Fibroblast of skin of right quadriceps (primary cell): ENCODE measurements around the gene LHX3.
"Not testable (repeated sequence)": the region's sequence is repeated elsewhere in the genome, so short reads cannot be mapped to it uniquely, and the experiment has no call there.

Source experiments
- DNase-seq: peaks from one replicate; pipeline ENCODE4 v3.0.0-alpha.2; 2013

The LHX3 gene

DNA sequence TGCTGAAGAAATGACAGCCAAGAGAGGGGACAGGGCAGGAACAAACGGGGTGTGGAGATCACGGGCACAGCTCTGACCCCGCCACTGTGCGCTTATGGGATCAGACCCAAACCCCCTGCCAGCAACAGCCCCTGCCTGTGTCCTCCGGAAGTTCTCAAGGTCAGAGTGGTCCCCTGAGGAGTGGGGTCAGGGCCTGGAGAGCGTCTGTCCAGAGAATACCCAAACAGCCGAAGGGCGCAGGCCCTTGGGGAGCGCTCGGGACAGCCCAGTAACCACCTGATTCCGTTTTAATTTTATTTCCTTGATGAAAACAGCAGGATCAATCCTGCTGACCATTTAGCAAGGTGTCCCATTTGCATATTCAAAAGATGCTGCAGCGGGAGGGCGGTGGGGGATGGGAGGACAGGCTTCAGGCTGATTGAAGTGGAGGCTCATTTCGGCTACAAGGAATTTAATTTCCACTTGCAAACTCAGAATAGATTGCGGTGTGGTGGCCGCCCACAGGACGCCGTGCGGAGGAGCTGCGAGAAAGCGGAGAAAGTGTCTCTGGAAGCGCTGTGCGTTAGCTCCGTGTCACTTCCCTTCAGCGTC lies 53.6 kb downstream of the LHX3 start:
- no peak for DNase-seq

DNA sequence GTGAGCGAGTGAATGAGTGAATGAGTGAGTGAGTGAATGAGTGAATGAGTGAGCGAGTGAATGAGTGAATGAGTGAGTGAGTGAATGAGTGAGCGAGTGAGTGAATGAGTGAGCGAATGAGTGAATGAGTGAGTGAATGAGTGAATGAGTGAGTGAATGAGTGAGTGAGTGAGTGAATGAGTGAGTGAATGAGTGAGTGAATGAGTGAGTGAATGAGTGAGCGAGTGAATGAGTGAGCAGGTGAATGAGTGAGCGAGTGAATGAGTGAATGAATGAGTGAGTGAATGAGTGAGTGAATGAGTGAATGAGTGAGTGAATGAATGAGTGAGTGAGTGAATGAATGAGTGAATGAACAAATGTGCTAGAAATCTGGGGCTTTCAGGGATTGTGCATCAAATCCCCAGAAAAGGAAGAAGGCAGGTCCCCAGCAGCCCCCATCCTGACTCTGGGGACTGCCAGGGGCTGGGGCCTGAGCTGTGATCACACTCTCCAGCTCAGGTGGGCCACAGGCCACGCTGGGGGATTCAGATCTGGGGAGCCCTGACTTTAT lies 54.2 kb downstream of the LHX3 start:
- DNase-seq, result not testable (repeated sequence)

DNA sequence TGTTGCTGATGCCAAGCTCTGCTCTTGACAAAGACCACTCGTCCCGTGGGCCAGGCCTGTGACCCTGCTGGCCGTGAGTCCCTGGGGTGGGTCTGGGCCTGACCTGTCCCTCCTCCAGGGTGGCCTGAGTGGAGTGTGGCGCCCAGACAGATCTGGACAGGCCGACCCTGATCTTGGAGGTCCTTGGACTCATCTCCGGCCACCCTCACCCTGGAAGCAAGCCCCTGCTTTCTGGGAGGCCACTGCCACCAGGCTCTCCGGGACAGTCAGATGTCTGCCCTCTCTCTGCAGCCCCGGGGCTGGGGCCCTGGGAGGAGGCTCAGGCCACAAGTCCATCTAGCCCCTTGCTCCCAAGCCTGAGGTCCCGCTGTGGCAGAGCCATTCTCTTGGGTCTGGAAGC lies 55.1 kb downstream of the LHX3 start:
- no peak for DNase-seq

DNA sequence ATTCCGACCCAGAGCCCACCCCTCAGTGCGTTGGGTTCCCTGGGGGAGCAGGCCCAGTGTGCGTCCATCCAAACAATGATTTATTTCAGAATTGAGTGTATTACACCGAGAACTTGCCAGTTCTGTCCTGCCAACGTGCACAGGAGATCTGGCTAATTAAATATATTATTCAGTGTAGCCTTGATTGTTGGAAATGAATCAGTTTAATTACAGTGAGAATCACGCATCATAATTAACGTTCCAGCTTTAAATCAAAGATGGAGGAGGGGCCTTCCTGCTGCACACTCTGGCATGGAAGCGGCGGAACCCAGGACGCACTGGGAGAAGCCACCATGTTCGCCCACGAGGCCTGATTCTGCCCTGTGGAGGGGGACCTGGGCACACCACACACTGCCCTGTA lies 55.6 kb downstream of the LHX3 start:
- DNase-seq, result no peak

DNA sequence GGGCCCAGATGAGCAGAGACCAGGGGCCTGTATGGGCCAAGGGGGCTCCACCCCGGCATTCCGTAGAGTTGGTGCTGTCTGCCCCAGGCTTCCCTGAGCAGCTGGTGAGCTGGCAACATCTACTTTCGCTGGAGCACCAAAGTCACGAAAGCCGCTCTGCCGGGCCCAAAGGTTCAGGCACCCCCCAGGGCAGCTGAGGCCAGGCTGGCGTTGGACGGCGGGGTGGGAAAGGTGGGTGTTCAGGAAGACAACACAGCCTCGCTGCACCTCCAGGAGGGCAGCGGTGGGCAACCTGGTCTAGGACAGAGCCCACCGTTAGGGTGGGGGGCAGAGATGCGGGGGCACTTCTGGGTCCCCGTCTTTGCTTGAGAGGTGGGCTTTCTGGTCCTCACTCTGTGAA lies 56.2 kb downstream of the LHX3 start:
- DNase-seq, result no peak

DNA sequence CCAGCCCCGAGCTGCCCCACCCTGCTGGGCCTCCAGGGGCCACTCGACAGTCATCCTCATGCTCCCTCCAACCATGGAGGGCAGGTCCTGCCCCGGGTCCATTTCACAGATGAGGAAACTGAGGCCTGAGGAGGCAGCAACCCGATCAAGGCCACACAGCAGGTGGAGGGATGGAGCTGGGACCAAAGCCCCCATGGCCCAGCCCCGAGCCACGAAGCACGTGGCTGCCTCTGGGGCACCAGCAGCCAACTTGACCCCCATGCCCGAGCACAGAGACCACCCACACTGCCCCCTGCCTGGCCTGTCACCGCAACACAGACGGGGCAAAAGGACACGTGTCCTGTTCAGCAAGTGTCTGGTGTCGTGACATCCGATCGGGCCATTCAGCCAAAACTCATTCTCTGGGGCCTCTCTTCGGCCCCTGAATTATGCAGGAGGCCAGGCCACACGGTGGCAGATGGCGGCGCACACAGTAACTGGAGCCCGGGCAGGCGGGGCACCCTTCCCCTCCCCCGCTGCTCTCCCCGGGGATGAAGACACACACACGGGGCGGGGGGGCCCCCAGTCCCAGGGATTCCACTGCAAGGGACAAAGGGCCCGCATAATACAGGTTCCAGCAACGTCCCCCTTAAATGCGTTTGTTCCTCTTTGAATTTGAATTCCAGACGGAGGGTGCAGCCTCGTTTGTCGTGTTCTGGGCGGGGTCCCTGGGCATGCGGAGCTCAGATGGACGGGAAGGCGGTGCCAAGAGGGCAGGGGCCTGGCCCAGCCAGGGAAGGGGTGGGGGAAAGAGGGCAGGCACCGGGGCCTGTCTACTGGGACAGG lies 56.8 kb downstream of the LHX3 start:
- DNase-seq, result no peak

DNA sequence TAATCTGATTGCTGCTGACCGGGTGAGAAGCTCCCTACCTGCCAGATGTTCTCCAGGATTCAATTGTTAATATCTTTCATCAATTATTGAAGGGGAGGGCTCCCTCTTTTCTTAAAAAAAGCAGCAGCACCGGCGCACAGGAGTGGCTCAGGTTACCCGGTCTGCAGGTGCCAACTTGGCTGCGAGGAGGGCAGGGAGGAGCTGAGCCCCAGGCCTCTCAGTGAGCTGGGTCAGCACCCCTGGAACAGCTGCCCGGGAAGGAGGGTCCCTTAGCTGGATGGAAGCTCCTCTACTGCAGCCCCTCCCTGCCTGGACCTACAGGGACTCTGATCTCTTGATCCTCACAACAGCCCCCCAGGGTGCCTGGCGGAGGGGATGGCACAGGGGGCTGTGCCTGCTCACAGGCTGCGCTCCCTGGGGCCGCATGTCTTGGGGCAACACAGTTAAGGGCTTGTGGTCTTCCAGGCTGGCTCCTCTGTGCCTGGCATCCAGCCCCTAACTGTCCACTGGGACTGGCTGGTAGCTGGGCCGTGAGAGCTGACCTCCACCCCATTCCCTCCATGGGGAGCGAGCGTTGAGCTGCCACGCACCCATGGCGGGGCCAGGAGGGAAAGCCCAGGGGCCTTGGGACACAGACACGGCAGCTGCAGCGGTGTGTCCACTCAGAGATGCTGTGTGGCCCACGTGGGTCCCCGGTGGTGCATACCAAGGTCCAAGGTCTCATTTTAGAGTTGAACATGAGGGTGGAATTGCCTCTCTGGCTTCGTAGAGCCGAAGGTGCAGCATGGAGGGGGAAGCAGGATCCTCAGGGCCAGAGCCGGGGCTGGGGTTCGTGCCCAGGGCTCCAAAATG lies 57.7 kb downstream of the LHX3 start:
- DNase-seq, result no peak
